Testis (tissue), 2 donors: ENCODE results near the gene DISC1.

Experiments
- POLR2A ChIP-seq: fragments of 450-650 bp; IDR thresholded peaks from one replicate; pipeline ENCODE4 v1.6.1; 2017; ENCODE audit warnings: antibody characterized with exemption, mild to moderate bottlenecking, moderate library complexity
- TF ChIP-seq, protein P1 (sequence below), 3 experiments: fragments of 450-650 bp in 2 of 3; fragments of 200-600 bp in 1 of 3; sonication (generic) in 1 of 3; IDR thresholded peaks; one replicate each; pipeline ENCODE4 v1.5.1; 2016 to 2019; ENCODE audit warnings: antibody characterized with exemption in 3 of 3, mild to moderate bottlenecking in 2 of 3, moderate library complexity in 1 of 3

DNA sequence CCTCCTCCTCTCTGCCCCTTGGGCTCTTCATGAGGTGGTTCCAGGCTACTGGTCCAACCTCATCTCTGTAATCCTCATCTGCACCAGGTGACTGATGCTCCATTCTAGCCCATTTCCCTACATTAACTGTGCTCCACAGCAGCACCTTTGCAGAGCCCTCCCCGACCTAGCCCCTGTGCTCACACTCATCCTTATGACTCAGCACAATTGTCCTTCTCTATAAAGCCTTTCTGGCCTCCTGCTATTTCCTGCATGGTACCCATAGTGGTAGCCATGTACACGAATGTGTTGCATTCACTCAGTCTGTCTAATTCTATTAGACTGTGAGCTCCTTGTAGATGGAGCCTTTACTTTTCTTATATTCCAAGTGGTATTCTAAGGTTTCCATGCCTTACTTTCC is 339.0 kb downstream of the DISC1 start:
- TF ChIP-seq, protein P1, sequence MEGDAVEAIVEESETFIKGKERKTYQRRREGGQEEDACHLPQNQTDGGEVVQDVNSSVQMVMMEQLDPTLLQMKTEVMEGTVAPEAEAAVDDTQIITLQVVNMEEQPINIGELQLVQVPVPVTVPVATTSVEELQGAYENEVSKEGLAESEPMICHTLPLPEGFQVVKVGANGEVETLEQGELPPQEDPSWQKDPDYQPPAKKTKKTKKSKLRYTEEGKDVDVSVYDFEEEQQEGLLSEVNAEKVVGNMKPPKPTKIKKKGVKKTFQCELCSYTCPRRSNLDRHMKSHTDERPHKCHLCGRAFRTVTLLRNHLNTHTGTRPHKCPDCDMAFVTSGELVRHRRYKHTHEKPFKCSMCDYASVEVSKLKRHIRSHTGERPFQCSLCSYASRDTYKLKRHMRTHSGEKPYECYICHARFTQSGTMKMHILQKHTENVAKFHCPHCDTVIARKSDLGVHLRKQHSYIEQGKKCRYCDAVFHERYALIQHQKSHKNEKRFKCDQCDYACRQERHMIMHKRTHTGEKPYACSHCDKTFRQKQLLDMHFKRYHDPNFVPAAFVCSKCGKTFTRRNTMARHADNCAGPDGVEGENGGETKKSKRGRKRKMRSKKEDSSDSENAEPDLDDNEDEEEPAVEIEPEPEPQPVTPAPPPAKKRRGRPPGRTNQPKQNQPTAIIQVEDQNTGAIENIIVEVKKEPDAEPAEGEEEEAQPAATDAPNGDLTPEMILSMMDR (IDR thresholded peaks at IDR 0.05), result no peak
- TF ChIP-seq POLR2A, result no peak
